ENCODE data around the gene ZNF286A. TPM values are rescaled to one million over a fixed set of nuclear protein-coding genes. Genes with fewer than 3 reads are reported as not detected.
"Not testable (repeated sequence)": the region's sequence is repeated elsewhere in the genome, so short reads cannot be mapped to it uniquely, and the experiment has no call there.

The ZNF286A gene
- total RNA-seq: 10 to 100 TPM; 28.4 to 30.8 TPM

GRCh38 chr17:15699413-15699924 lies at the start of gene ZNF286A:
Gene ZNF286A (plus strand): TSS chr17:15699752. CDS start chr17:15700330, 578 bp downstream.
- POLR2A ChIA-PET: not testable (repeated sequence)
- CTCF ChIA-PET: interaction anchor here (0.6 kb wide), 1 partner anchor 297 kb away, joined by 3 read pairs; no protein-coding TSS in a partner anchor

GRCh38 chr17:15649861-15650421 lies 49.6 kb upstream of the ZNF286A start:
- CTCF ChIA-PET: no interaction called here
- POLR2A ChIA-PET: no interaction called here

- POLR2A ChIA-PET: no interaction called here
- CTCF ChIA-PET: no interaction called here
Observed at GRCh38 chr17:15650741-15651582, 48.6 kb upstream of the ZNF286A start.

GRCh38 chr17:15651583-15652110 lies 47.9 kb upstream of the ZNF286A start:
- CTCF ChIA-PET: interaction anchor here (0.5 kb wide), 1 partner anchor 308 kb away, joined by 4 read pairs; no protein-coding TSS in a partner anchor
- POLR2A ChIA-PET: no interaction called here

- ChIA-PET CTCF (no interaction called here), POLR2A (no interaction called here)
Observed at GRCh38 chr17:15652960-15653359, 46.6 kb upstream of the ZNF286A start.

GRCh38 chr17:15654401-15654800 lies 45.2 kb upstream of the ZNF286A start:
- POLR2A ChIA-PET, CTCF ChIA-PET: not testable (repeated sequence)

GRCh38 chr17:15654886-15655561 lies 44.5 kb upstream of the ZNF286A start:
- ChIA-PET CTCF (no interaction called here), POLR2A (no interaction called here)

GRCh38 chr17:15657868-15658267 lies 41.7 kb upstream of the ZNF286A start:
- CTCF ChIA-PET: no interaction called here
- POLR2A ChIA-PET: no interaction called here

GRCh38 chr17:15658296-15658695 lies 41.3 kb upstream of the ZNF286A start:
- CTCF ChIA-PET: no interaction called here
- POLR2A ChIA-PET: no interaction called here

- ChIA-PET CTCF (no interaction called here), POLR2A (no interaction called here)
Observed at GRCh38 chr17:15659236-15659635, 40.3 kb upstream of the ZNF286A start.

- POLR2A ChIA-PET: no interaction called here
- CTCF ChIA-PET: no interaction called here
Observed at GRCh38 chr17:15659663-15660062, 39.9 kb upstream of the ZNF286A start.

- CTCF ChIA-PET: no interaction called here
- POLR2A ChIA-PET: no interaction called here
Observed at GRCh38 chr17:15660077-15660476, 39.5 kb upstream of the ZNF286A start.

- CTCF ChIA-PET: interaction anchor here (0.5 kb wide), 1 partner anchor 441 kb away, joined by 3 read pairs; no protein-coding TSS in a partner anchor
- POLR2A ChIA-PET: no interaction called here
Observed at GRCh38 chr17:15662681-15663080, 36.9 kb upstream of the ZNF286A start.

- CTCF ChIA-PET: no interaction called here
- POLR2A ChIA-PET: no interaction called here
Observed at GRCh38 chr17:15663176-15663575, 36.4 kb upstream of the ZNF286A start.

- CTCF ChIA-PET: no interaction called here
- POLR2A ChIA-PET: no interaction called here
Observed at GRCh38 chr17:15663691-15664090, 35.9 kb upstream of the ZNF286A start.

GRCh38 chr17:15669526-15669925 lies 30.0 kb upstream of the ZNF286A start:
- POLR2A ChIA-PET, CTCF ChIA-PET: not testable (repeated sequence)

GRCh38 chr17:15674640-15675039 lies 24.9 kb upstream of the ZNF286A start:
- CTCF ChIA-PET, POLR2A ChIA-PET: not testable (repeated sequence)

- CTCF ChIA-PET, POLR2A ChIA-PET: not testable (repeated sequence)
Observed at GRCh38 chr17:15675991-15676390, 23.6 kb upstream of the ZNF286A start.

GRCh38 chr17:15683135-15683534 lies 16.4 kb upstream of the ZNF286A start:
- CTCF ChIA-PET, POLR2A ChIA-PET: not testable (repeated sequence)

- POLR2A ChIA-PET, CTCF ChIA-PET: not testable (repeated sequence)
Observed at GRCh38 chr17:15683824-15684478, 15.6 kb upstream of the ZNF286A start, which contains the start of gene TRIM16. Gene TRIM16 (minus strand): TSS chr17:15684311. CDS start chr17:15651609, 32,702 bp downstream.

All from activated CD8-positive, alpha-beta memory T cell treated with anti-CD3 and anti-CD28 coated beads for 36 hours (primary cell).